H1 (cell line): ENCODE measurements around the gene C10orf120. TPM values are rescaled to one million over a fixed set of nuclear protein-coding genes. Genes with fewer than 3 reads are reported as not detected.

ENCODE experiments used
- CTCF ChIA-PET: fragments of 300-600 bp; sonication (Branson Sonifier 250); formaldehyde crosslinking; loops from one replicate; lab custom pipeline; 2021; ENCODE audit not compliant: partially characterized antibody; lab: Charles Lee
- POLR2A ChIA-PET: fragments of 300-600 bp; sonication (Branson Sonifier 250); formaldehyde crosslinking; loops from one replicate; lab custom pipeline; 2021; ENCODE audit warnings: inconsistent platforms; ENCODE audit not compliant: partially characterized antibody; lab: Charles Lee
- DNase-seq, 2 experiments: peaks; one replicate each; pipeline versions ENCODE4 v3.0.0 to v3.0.0-alpha.2; 2010 to 2022; ENCODE audit warnings: low spot score in 2 of 2, low read depth in 1 of 2, mixed read lengths in 1 of 2
- FAIRE-seq: peaks from 2 replicates; lab custom pipeline; 2011; peaks lifted over from hg19 to GRCh38; lab: Jason Lieb, UNC
- H2AFZ ChIP-seq: 2 replicates; pipeline ENCODE4 v1.8.1; 2012; ENCODE audit warnings: low read length, inconsistent platforms
- H2AK5ac ChIP-seq: 2 replicates; pipeline ENCODE4 v1.6.1; 2013; ENCODE audit warnings: low read depth, low read length
- H2BK120ac ChIP-seq: replicated peaks from 2 replicates; pipeline ENCODE3; 2013; ENCODE audit warnings: low read depth, low read length, inconsistent platforms
- H2BK12ac ChIP-seq: 2 replicates; pipeline ENCODE4 v1.6.1; 2013; ENCODE audit warnings: low read depth, low read length
- H2BK15ac ChIP-seq: 2 replicates; pipeline ENCODE4 v1.6.1; 2013; ENCODE audit warnings: low read length
- H2BK20ac ChIP-seq: 2 replicates; pipeline ENCODE4 v1.6.1; 2013; ENCODE audit warnings: low read length
- H2BK5ac ChIP-seq: 2 replicates; pipeline ENCODE4 v1.6.1; 2013; ENCODE audit warnings: low read depth, low read length
- H3K14ac ChIP-seq: 2 replicates; pipeline ENCODE4 v1.6.1; 2013; ENCODE audit warnings: inconsistent platforms; ENCODE audit not compliant: insufficient read length
- H3K18ac ChIP-seq: 2 replicates; pipeline ENCODE4 v1.6.1; 2013; ENCODE audit warnings: low read length; ENCODE audit errors: extremely low read depth
- H3K23ac ChIP-seq: 2 replicates; pipeline ENCODE4 v1.6.1; 2013; ENCODE audit warnings: inconsistent platforms; ENCODE audit not compliant: insufficient read length
- H3K23me2 ChIP-seq: 2 replicates; pipeline ENCODE4 v1.6.1; 2013; ENCODE audit warnings: low read depth, low read length
- H3K27ac ChIP-seq: 2 replicates; pipeline ENCODE4 v1.6.1; 2011; ENCODE audit warnings: low read depth, low read length, inconsistent platforms
- H3K27me3 ChIP-seq, 4 experiments: replicated peaks in 1 of 4; 1 replicate in 1 of 4; 2 replicates in 3 of 4; pipeline versions ENCODE4 v1.6.1 to v1.8.1; 2011 to 2013; ENCODE audit warnings: low read length in 3 of 4, mild to moderate bottlenecking in 3 of 4, inconsistent platforms in 2 of 4, mixed read lengths in 2 of 4, moderate library complexity in 1 of 4; ENCODE audit not compliant: control insufficient read depth in 3 of 4, insufficient read depth in 3 of 4; ENCODE audit errors: extremely low read depth in 1 of 4
- H3K36me3 ChIP-seq, 4 experiments: 2 replicates each; pipeline versions ENCODE4 v1.6.1 to v1.8.1; 2011 to 2013; ENCODE audit warnings: mild to moderate bottlenecking in 4 of 4, low read length in 3 of 4, moderate library complexity in 2 of 4, control low read depth in 1 of 4, inconsistent platforms in 1 of 4; ENCODE audit not compliant: insufficient read depth in 4 of 4, control insufficient read depth in 2 of 4
- H3K4ac ChIP-seq: replicated peaks from 2 replicates; pipeline ENCODE3; 2013; ENCODE audit warnings: low read length, low read depth, mixed read lengths, inconsistent platforms; ENCODE audit not compliant: insufficient read length
- H3K4me1 ChIP-seq, 4 experiments: replicated peaks in 1 of 4; 1 replicate in 1 of 4; 2 replicates in 3 of 4; pipeline versions ENCODE4 v1.6.1 to v1.8.1; 2011 to 2013; ENCODE audit warnings: low read length in 3 of 4, inconsistent platforms in 2 of 4, mixed read lengths in 1 of 4; ENCODE audit not compliant: insufficient read depth in 4 of 4, control insufficient read depth in 3 of 4
- H3K4me2 ChIP-seq, 2 experiments: 2 replicates each; pipeline versions ENCODE4 v1.6.1 to v1.8.1; 2011 to 2013; ENCODE audit warnings: low read depth in 2 of 2, low read length in 2 of 2, control low read depth in 1 of 2, inconsistent platforms in 1 of 2, mild to moderate bottlenecking in 1 of 2; ENCODE audit not compliant: insufficient read depth in 1 of 2
- H3K4me3 ChIP-seq, 4 experiments: fragments of 200-600, 300-600 bp in 1 of 4; sonication (generic), shearing (Covaris generic), sonication (Bioruptor Twin) in 1 of 4; 2 replicates each; pipeline versions ENCODE4 v1.5.1 to v1.8.1; 2011 to 2016; ENCODE audit warnings: low read length in 4 of 4, low read depth in 3 of 4, control low read depth in 2 of 4, inconsistent platforms in 2 of 4, mild to moderate bottlenecking in 2 of 4, mixed read lengths in 1 of 4, moderate library complexity in 1 of 4; ENCODE audit not compliant: insufficient read depth in 2 of 4; ENCODE audit errors: extremely low read depth in 1 of 4
- H3K56ac ChIP-seq: replicated peaks from 2 replicates; pipeline ENCODE3; 2013; ENCODE audit warnings: low read depth, mild to moderate bottlenecking, mixed read lengths, low read length, inconsistent platforms; ENCODE audit not compliant: insufficient read length
- H3K79me1 ChIP-seq: 2 replicates; pipeline ENCODE4 v1.6.1; 2013; ENCODE audit warnings: low read depth, low read length, control low read depth
- H3K79me2 ChIP-seq, 2 experiments: 2 replicates each; pipeline versions ENCODE4 v1.6.1 to v1.8.1; 2012 to 2013; ENCODE audit warnings: low read length in 2 of 2, mild to moderate bottlenecking in 2 of 2, inconsistent platforms in 1 of 2; ENCODE audit not compliant: insufficient read depth in 2 of 2, control insufficient read depth in 1 of 2
- H3K9ac ChIP-seq, 4 experiments: replicated peaks in 1 of 4; 1 replicate in 1 of 4; 2 replicates in 3 of 4; pipeline versions ENCODE4 v1.6.1 to v1.8.1; 2011 to 2013; ENCODE audit warnings: low read depth in 3 of 4, low read length in 3 of 4, control low read depth in 2 of 4, mild to moderate bottlenecking in 2 of 4, moderate library complexity in 2 of 4, inconsistent platforms in 1 of 4; ENCODE audit errors: extremely low read depth in 1 of 4
- H3K9me3 ChIP-seq, 2 experiments: 2 replicates each; pipeline versions ENCODE4 v1.6.1 to v1.8.1; 2012 to 2013; ENCODE audit warnings: mild to moderate bottlenecking in 2 of 2, moderate library complexity in 2 of 2, control low read depth in 1 of 2, inconsistent platforms in 1 of 2, low read depth in 1 of 2, low read length in 1 of 2, mixed read lengths in 1 of 2; ENCODE audit not compliant: insufficient read depth in 2 of 2
- H4K20me1 ChIP-seq, 2 experiments: replicated peaks in 1 of 2; 2 replicates each; pipeline versions ENCODE3 to v1.8.1; 2011 to 2013; ENCODE audit warnings: inconsistent platforms in 2 of 2, low read length in 2 of 2, mild to moderate bottlenecking in 1 of 2; ENCODE audit not compliant: insufficient read depth in 2 of 2, control insufficient read depth in 1 of 2
- H4K5ac ChIP-seq: 2 replicates; pipeline ENCODE4 v1.6.1; 2013; ENCODE audit warnings: low read length, low read depth, mixed read lengths, inconsistent platforms; ENCODE audit not compliant: insufficient read length
- H4K8ac ChIP-seq: 2 replicates; pipeline ENCODE4 v1.8.0; 2013; ENCODE audit warnings: mild to moderate bottlenecking, moderate library complexity, low read length, inconsistent platforms; ENCODE audit not compliant: insufficient read depth; ENCODE audit errors: extremely low read depth
- H4K91ac ChIP-seq: replicated peaks from 2 replicates; pipeline ENCODE3; 2013; ENCODE audit warnings: low read length, mixed read lengths, inconsistent platforms; ENCODE audit not compliant: insufficient read length
- ASH2L ChIP-seq: fragments of 200-600, 300-600 bp; sonication (generic); IDR thresholded peaks from one replicate; pipeline ENCODE4 v1.7.1; 2017; ENCODE audit warnings: low read length
- BRCA1 ChIP-seq: IDR thresholded peaks from 2 replicates; pipeline ENCODE4 v1.6.1; 2012; ENCODE audit warnings: low read depth, low read length, improper control_type of control experiment
- EGR1 ChIP-seq: IDR thresholded peaks from 2 replicates; pipeline ENCODE4 v1.6.1; 2011; ENCODE audit warnings: low read depth, low read length, borderline replicate concordance
- EZH2 ChIP-seq: fragments of 200-600 bp; sonication (generic); IDR thresholded peaks from 2 replicates; pipeline ENCODE4 v1.7.1; 2012; ENCODE audit warnings: low read depth, mild to moderate bottlenecking, moderate library complexity, low read length, inconsistent platforms; ENCODE audit not compliant: severe bottlenecking
- HDAC2 ChIP-seq, 2 experiments: fragments of 300-600 bp in 1 of 2; sonication (generic) in 1 of 2; IDR thresholded peaks; 2 replicates each; pipeline ENCODE4 v1.6.1; 2011 to 2012; ENCODE audit warnings: low read depth in 2 of 2, low read length in 2 of 2, mild to moderate bottlenecking in 2 of 2, moderate library complexity in 2 of 2, borderline replicate concordance in 1 of 2, inconsistent platforms in 1 of 2
- SRF ChIP-seq: IDR thresholded peaks from 2 replicates; pipeline ENCODE4 v1.6.1; 2011; ENCODE audit warnings: mild to moderate bottlenecking, low read depth, low read length, moderate library complexity
- ZNF274 ChIP-seq: IDR thresholded peaks from 2 replicates; pipeline ENCODE4 v1.7.0; 2012; ENCODE audit warnings: low read length, borderline replicate concordance; ENCODE audit errors: extremely low read depth
- WGBS, 2 experiments: shearing (Covaris generic) in 1 of 2; methylation state at CpG; one replicate each; pipeline versions ENCODE4 v1.1.6 to v1.1.7; 2013 to 2015; ENCODE audit warnings: low lambda C conversion rate in 2 of 2, mixed read lengths in 2 of 2, inconsistent platforms in 1 of 2, low coverage in 1 of 2, missing lambda C conversion rate in 1 of 2; ENCODE audit not compliant: insufficient replicate concordance in 2 of 2, insufficient coverage in 1 of 2, insufficient read length in 1 of 2; ENCODE audit errors: extremely low coverage in 1 of 2, missing lambda C conversion rate in 1 of 2; 5-methylcytosine and 5-hydroxymethylcytosine counted together
- polyA plus RNA-seq, 7 experiments: library from polyadenylated mRNA; depleted of rRNA in 3 of 7; stranded (reverse) in 5 of 7; unstranded in 2 of 7; fragments of >200 nt in 5 of 7; fragments of 200-250 nt in 2 of 7; gene quantifications; 1 replicate in 5 of 7; 2 replicates in 1 of 7; 4 replicates in 1 of 7; pipeline versions ENCODE4 v1.2.1 to v1.2.3, GENCODE V29; 2011 to 2013; ENCODE audit warnings: missing spikeins in 2 of 7, mixed read lengths in 2 of 7
- total RNA-seq: library from RNA; stranded (reverse); fragmentation: NEBNext Ultra II Directional; extraction: Animal tissue kit (Norgen Biotek cat#: 25700); gene quantifications from 2 replicates; pipeline ENCODE4 v1.2.1, GENCODE V29; 2021

Gene C10orf120
- total and polyA plus RNA-seq, 2 of the 8 experiments (the other 6 are each of a cell fraction or from before 2014, with no cell fraction given), result not detected

- Histone ChIP-seq H3K27me3 (no peaks in the 10 kb centered on the region), H3K79me1 (no peaks in the 10 kb centered on the region), H2BK120ac (no peak overlapping the region), H4K20me1 (no peaks in the 10 kb centered on the region), H3K4ac (no peak overlapping the region), H3K18ac (no peak overlapping the region), H2AFZ (no peak overlapping the region), H3K36me3 (no peaks in the 10 kb centered on the region), H3K4me2 (no peak overlapping the region), H3K9me3 (no peaks in the 10 kb centered on the region), H4K8ac (no peak overlapping the region), H3K4me3 (no peak overlapping the region), H3K9ac (no peak overlapping the region), H3K23me2 (no peaks in the 10 kb centered on the region), H4K91ac (no peak overlapping the region), H4K5ac (no peak overlapping the region), H3K27ac (no peak overlapping the region), H2BK5ac (no peak overlapping the region), H3K23ac (no peak overlapping the region), H2BK12ac (no peak overlapping the region), H3K56ac (no peak overlapping the region), H3K79me2 (no peaks in the 10 kb centered on the region), H2AK5ac (no peak overlapping the region), H2BK15ac (no peak overlapping the region), H3K14ac (no peak overlapping the region), H3K4me1 (no peaks in the 10 kb centered on the region), H2BK20ac (no peak overlapping the region)
- ChIA-PET CTCF (interaction anchor here (1.0 to 1.3 kb wide), 4 partner anchors 10 to 220 kb away, joined by 3 to 5 read pairs (median 3); partner anchors contain the start of gene C10orf120), POLR2A (interaction anchor here (0.6 kb wide), 1 partner anchor 93 kb away, joined by 3 read pairs; no protein-coding TSS in a partner anchor)
- FAIRE-seq (no peak), DNase-seq (no peak)
- TF ChIP-seq EZH2 (no peak), HDAC2 (IDR thresholded peaks at IDR 0.05; ENCODE audit: borderline replicate concordance in 1 of 2, low read depth in 2 of 2, low read length in 2 of 2) (no peak), SRF (no peak), BRCA1 (no peak), ZNF274 (no peak), EGR1 (no peak), ASH2L (no peak)
- 92% methylated on average over 9 of the region's 9 CpGs; no CpG with 5 or more reads in 1 of the 2 experiments for WGBS, 2 experiments
Observed at GRCh38 chr10:122655524-122656307, 43.9 kb downstream of the C10orf120 start.
